ENCODE results near the gene C20orf204. TPM values are rescaled to one million over a fixed set of nuclear protein-coding genes. Genes with fewer than 3 reads are reported as not detected.

Gene C20orf204
- total and polyA plus RNA-seq, 9 of the 15 experiments (the other 6 are each of a cell fraction or from before 2014, with no cell fraction given), result 0.11 to 1.1 (median 0.36) TPM; not detected in 2

- TF ChIP-seq CTCF (IDR thresholded peaks at IDR 0.05 in 2 of 3, conservative IDR thresholded peaks at IDR 0.05 in 1 of 3; ENCODE audit: insufficient read depth in 2 of 3, low read depth in 1 of 3, low read length in 3 of 3), result peak; percentile 64 to 90 (median 75)
- TF ChIP-seq MGA (IDR thresholded peaks at IDR 0.05), result no peak
- TF ChIP-seq MYC (IDR thresholded peaks at IDR 0.05; ENCODE audit: low read depth, low read length), result peak; percentile 32; the same call in 1 of the 2 replicates
- no peak for TF ChIP-seq MYC (CRISPR knock-in tag; IDR thresholded peaks at IDR 0.05; ENCODE audit: borderline replicate concordance, low read depth)
- no peak for TF ChIP-seq GTF2A2 (tag; IDR thresholded peaks at IDR 0.05)
- TF ChIP-seq ZNF133 (CRISPR knock-in tag; IDR thresholded peaks at IDR 0.05), result no peak
- no peak for TF ChIP-seq HDAC6 (IDR thresholded peaks at IDR 0.05; ENCODE audit: low read depth, low read length)
- no peak for TF ChIP-seq ZBTB2 (IDR thresholded peaks at IDR 0.05)
- peak; percentile 52; the same call in 1 of the 2 replicates for TF ChIP-seq ZBTB33 (CRISPR knock-in tag; IDR thresholded peaks at IDR 0.05)
- no peak for TF ChIP-seq SRSF3 (IDR thresholded peaks at IDR 0.05; ENCODE audit: insufficient read depth, low read length)
Observed at GRCh38 chr20:64083378-64083803, 47.4 kb downstream of the C20orf204 start (continued).
